OCI-LY1 (cell line): Measurements from ENCODE around the gene MPST.

ENCODE experiments used
- EZH2 ChIP-seq: fragments of 200-600 bp; sonication (generic), shearing (Covaris generic); IDR thresholded peaks from 2 replicates; pipeline ENCODE4 v1.8.0; 2017; ENCODE audit warnings: borderline replicate concordance, mixed run types, mild to moderate bottlenecking, antibody characterized with exemption, low read length, moderate library complexity, mixed read lengths
- TF ChIP-seq, protein P1 (sequence below): fragments of 200-600 bp; sonication (generic), shearing (Covaris generic); IDR thresholded peaks from 2 replicates; pipeline ENCODE4 v1.5.1; 2017; ENCODE audit warnings: mild to moderate bottlenecking, antibody characterized with exemption, low read length, moderate library complexity, mixed read lengths

DNA sequence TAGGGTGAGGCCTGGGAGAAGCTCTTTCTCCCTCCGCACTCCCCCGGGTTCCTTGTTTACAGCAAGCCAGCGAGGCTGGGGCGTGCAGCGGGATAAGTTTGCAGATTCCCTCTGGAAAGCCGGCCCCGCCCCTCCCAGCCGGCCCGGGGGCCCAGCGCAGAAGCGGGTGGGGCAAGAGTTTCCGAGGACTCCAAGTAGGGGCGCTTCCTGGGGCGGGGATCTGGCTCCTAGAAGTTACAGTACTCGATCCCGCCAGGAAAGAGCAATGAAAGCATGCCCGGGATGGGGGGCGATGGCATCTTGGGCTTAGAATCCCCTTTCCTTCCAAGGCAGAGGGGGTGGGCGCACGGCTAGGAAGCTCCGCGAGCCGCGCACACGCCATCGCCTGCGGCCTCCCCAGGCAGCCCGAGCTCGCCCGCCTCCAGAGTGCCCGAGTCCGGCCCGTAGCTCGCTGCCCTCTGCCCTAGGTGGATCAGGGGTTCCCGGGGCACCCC is 680 bp upstream of the MPST start:
- TF ChIP-seq, protein P1, sequence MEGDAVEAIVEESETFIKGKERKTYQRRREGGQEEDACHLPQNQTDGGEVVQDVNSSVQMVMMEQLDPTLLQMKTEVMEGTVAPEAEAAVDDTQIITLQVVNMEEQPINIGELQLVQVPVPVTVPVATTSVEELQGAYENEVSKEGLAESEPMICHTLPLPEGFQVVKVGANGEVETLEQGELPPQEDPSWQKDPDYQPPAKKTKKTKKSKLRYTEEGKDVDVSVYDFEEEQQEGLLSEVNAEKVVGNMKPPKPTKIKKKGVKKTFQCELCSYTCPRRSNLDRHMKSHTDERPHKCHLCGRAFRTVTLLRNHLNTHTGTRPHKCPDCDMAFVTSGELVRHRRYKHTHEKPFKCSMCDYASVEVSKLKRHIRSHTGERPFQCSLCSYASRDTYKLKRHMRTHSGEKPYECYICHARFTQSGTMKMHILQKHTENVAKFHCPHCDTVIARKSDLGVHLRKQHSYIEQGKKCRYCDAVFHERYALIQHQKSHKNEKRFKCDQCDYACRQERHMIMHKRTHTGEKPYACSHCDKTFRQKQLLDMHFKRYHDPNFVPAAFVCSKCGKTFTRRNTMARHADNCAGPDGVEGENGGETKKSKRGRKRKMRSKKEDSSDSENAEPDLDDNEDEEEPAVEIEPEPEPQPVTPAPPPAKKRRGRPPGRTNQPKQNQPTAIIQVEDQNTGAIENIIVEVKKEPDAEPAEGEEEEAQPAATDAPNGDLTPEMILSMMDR: no peak
- TF ChIP-seq EZH2: no peak
